NCI-H2081 (cell line): ENCODE results near the gene PDE4D.
"Not testable (repeated sequence)": the region's sequence is repeated elsewhere in the genome, so short reads cannot be mapped to it uniquely, and the experiment has no call there.

ENCODE experiments used
- DNase-seq, 2 experiments: peaks; one replicate each; lab custom pipeline; 2025; lab: John Stamatoyannopoulos, UW

The PDE4D gene

DNA sequence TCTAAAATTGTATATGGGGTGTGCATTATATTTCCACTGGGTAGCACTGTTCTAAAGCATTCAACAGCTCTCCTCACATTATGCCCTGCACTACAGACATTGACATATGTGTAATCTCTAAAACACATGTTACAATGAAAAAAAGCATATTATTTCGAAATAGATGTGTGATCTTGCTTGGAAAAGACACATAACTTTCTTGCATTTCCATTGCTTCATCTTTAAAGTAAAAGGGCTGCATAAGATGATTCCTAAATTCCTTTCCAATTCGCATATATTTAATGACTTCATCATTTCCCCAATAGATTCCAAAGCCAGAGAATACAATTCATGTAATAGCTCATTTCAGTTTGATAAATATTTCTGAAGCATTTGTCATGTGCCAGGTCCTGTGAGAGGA, 566.9 kb downstream of the PDE4D start:
- DNase-seq = no peak

DNA sequence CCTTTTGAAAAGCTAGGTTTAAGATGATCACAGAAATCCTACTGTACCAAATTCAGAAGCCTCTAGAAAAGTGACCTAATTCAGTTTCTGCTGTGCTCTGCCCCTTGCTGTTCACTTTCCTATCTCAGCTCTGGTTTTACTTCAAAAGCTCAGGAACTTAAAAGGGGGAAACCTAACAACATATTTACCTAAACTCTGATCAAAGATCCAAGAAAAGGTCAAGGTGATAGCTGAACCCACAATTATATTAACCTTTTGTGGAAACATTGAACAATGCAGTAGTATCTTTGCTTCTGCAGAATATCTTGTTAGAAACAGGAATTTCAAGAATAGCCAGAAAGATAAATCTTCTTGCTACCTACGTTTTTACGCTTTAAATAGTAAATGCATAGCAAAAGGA, 568.5 kb downstream of the PDE4D start:
- no peak for DNase-seq

DNA sequence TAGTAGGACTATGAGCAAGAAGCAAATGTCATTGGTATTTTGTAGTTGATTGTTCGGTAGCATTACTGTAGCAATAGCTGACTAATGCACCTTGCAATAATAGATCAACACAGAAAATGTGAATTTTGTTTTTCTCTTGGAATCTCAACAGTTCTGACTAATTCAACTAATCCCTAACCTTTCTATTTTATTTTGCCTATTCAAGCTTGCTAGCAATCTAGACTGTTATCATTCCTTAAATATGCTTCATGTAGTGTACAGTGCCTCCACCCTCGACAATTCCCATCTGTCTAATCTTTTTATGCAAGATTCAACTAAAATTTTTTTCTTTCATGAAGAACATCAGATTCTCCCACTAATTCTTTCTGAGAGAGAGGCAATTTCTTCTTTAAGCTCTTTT, 570.6 kb downstream of the PDE4D start:
- DNase-seq = no peak

DNA sequence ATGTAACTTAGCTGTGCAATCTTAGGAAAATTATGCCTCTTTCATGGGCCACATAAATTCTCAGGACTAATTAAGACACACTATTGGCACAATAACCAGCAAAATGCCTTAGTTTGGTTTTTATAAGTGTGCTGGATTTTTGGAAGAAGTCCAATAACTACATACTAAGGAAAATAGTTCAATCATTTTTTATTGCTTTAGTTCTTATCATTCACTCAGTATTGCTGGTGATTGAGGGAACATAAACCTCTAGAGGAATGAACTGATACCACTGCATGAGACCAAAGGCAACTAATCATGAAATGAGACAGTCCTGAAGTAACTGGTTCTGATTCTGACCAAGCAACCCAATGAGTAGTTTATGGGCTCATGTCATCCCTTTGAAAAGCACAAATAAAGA, 571.5 kb downstream of the PDE4D start:
- no peak for DNase-seq

DNA sequence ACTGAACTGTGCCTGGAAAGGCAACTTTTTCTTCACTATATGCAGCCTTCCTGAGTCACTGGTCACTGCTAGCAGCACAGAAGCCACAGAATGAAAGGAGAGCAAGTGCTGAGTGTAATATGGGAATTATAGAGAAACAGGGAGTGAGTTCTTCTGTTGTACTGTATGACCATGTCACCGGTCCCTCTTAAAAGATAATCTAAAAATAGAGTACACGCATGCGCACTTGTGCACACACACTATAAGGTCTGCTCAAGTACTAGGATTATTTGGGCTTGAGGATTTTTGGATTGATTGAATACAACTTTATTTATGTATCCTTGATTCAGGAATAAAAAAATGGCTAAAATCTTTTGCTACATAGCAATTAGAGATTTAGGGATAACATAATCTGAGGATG, 571.9 kb downstream of the PDE4D start:
- no peak for DNase-seq

DNA sequence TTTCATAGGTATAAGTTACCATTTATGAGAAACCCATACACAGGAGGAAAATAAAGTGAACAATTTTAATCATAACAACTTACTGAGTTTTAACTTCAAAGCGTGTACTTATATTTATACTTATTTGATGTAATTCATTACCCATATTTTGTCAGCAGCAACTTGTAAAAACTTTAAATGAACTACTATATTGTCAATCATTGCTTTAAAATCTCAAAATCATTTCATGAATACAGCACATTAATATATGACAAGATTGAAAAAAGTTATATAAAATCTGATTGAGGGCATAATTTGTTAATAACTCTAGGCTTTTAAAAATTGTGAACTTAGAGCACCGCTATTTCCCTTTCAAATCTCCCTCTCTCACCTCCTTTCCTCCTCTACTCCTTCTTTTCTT, 573.1 kb downstream of the PDE4D start:
- DNase-seq = no peak

DNA sequence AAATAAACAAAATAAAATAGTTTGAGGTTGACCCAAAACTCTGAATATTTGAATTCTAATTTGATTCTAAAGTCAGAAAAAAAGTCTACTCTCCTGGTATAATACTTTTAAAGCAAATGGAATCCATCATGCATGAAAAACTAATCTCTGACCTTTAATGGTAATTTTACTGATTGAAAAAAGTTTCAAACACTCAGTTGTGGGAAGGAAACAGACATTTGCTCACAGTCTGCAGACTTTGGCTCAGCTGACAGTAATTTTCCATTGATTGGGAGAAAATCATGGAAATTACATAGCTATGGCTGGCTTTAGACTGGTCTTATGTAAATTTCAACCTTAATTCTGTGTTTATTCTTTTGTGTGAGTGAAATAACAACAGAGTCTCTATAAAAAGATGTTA, 574.3 kb downstream of the PDE4D start:
- DNase-seq = no peak

DNA sequence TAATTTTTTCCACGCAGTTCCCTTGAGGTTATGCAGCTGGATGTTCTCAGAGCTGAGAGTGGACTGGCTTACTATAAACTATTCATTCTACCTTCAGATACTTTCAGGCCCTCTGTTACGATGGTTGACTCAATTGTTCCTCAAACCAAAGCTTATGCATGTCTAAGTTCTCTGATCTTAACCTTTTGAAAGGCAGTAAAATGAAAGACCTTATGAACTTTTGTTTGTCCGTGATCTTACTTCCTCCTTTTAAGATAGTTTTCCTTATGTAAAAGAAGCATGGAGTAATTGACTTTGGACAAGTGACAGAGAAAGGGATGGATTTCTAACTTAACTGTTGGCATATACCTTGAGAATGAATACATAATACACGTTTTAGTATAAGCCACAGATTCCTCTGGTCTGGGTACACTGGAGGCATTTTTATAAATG, 575.7 kb downstream of the PDE4D start:
- DNase-seq = no peak

DNA sequence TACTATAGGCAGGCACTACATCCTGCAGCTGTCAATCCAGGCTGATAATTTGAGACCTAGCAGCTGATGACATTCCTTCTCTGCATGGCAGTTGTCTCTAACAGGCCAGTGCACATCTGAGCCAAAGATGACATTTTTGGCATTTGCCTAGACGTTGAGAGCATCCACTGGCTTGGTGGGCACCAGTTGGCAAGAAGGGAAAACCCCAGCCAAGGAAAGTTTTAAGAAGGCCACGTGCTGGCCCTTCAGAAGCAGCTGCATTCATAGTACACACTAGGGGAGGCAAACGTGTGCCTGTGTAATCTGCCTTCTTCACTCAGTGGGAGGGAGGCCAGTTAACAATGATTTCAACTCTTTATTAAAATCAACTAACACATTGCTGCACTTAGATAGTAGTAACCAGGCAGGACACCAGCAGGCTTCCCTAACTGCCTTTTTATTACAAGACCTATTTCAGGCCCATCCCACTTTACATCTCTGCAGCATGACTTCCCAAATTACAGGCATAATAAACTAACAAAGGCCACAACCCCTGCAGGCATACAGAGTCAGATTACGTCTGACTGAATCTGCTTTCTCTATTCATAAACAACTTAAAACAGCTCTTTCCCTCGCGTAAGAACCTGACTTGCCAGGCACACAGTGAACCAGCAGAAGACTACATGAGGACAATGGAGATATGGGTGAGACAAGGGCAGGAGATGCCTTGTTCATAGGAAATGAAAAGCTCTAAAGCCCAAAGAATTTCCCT, 576.3 kb downstream of the PDE4D start:
- DNase-seq = peak; percentile 48 to 83

DNA sequence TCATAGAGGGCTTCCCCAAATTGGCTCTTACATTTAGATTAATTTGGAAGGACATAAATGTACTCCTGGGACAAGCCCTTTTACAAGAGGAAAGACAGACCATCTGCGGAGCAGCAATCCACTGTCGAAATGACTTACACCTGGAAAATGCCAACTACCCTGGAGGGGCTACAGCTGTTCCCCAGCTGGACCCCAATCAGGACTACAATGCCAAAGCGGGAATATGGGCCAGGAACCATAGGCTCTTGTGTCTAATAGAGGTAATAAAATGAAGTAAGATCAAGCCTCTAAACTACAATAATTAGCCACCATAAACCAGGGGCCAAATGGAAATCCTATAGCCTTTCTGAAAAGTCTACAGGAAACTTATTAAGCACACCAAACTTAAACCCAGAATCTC, 581.3 kb downstream of the PDE4D start:
- DNase-seq = peak in 1 of 2 experiments; percentile 3

DNA sequence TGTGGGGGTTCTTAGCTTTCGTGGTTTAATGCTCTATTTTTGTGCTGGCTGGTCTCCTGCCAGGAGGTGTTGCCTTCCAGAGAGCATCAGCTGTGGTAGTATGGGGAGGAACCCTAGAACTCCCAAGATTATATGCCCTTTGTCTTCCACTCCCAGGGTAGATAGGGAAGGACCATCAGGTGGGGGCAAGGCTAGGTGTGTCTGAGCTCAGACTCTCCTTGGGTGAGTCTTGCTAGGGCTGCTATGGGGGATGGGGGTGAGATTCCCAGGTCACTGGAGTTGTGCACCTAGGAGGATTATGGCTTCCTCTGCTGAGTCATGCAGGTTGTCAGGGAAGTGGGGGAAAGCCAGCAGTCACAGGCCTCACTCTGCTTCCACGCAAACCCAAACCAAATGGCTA, 584.8 kb downstream of the PDE4D start:
- not testable (repeated sequence) for DNase-seq

DNA sequence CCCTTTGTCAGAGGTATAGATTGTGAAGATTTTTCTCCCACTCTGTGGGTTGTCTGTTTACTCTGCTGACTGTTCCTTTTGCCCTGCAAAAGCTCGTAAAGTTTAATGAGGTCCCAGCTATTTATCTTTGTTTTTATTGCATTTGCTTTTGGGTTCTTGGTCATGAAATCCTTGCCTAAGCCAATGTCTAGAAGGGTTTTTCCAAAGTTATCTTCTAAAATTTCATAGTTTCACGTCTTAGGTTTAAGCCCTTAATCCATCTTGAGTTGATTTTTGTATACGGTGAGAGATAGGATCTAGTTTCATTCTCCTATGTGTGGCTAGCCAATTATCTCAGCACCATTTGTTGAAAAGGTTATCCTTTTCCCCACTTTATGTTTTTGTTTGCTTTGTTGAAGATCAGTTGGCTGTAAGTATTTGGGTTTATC, 590.2 kb downstream of the PDE4D start:
- peak in 1 of 2 experiments; percentile 1 for DNase-seq

DNA sequence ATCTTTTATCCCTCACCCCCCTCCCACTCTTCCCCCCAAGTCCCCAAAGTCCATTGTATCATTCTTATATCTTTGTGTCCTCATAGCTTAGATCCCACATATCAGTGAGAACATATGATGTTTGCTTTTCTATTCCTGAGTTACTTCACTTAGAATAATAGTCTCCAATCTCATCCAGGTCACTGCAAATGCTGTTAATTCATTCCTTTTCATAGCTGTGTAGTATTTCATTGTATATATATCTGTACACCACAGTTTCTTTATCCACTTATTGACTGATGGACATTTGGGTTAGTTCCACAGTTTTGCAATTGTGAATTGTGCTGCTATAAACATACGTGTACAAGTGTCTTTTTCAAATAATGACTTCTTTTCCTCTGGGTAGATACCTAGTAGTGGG, 591.0 kb downstream of the PDE4D start:
- not testable (repeated sequence) for DNase-seq

DNA sequence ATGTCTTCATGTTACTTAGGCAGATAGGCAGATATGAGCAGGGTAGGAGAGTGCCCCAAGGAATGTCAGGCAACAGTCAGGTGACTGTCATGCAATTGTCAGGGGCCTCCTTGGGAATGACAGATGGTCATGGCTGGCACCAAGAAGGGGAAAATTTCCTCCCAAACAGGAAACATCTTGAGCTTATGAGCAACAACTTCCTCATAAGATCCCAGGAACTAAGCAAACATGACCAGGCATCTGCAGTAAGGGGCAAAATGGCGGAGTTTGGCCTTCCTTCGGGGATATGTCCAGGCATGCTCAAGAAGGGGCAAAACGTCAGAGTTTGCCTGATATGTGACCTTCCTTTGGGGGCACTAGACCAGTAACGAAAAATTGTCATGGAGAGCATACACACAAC, 591.8 kb downstream of the PDE4D start:
- DNase-seq = no peak

DNA sequence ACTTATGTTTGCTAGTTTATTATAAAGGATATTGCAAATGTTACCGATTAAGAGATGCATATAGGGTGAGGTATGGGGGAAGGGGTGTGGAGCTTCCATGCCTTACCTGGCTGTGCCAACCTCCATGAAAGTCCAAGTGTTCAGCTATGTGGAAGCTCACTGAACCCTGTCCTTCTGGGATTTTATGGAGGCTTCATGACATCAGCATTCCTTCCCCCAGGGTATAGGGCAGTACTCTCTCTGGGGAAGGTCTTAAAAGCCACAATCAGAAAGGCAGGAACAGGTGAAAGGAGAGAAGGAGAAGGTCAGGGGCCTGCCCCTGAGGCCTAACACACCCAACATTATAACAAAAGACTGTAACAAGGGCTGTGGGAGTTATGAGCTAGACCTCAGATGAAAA, 592.6 kb downstream of the PDE4D start:
- no peak for DNase-seq

DNA sequence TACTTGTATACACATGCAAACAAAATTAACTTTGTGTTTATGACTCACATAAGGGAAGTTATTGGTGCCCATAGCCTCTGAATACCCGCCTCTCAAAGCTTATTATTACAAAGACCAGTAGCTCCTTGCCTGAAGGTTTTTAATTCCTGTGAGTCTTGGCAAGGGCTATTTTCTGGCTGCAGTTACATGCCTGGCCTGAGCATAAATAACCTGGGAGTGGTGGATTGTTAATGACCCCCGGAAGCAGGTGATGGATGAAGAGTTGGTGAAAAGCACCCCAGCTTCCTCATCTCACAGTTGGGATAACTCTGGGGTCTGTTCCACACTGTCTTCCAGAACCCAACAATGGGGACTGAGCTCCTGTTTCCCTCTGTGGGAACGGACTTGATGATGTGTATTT, 594.5 kb downstream of the PDE4D start:
- DNase-seq = no peak

DNA sequence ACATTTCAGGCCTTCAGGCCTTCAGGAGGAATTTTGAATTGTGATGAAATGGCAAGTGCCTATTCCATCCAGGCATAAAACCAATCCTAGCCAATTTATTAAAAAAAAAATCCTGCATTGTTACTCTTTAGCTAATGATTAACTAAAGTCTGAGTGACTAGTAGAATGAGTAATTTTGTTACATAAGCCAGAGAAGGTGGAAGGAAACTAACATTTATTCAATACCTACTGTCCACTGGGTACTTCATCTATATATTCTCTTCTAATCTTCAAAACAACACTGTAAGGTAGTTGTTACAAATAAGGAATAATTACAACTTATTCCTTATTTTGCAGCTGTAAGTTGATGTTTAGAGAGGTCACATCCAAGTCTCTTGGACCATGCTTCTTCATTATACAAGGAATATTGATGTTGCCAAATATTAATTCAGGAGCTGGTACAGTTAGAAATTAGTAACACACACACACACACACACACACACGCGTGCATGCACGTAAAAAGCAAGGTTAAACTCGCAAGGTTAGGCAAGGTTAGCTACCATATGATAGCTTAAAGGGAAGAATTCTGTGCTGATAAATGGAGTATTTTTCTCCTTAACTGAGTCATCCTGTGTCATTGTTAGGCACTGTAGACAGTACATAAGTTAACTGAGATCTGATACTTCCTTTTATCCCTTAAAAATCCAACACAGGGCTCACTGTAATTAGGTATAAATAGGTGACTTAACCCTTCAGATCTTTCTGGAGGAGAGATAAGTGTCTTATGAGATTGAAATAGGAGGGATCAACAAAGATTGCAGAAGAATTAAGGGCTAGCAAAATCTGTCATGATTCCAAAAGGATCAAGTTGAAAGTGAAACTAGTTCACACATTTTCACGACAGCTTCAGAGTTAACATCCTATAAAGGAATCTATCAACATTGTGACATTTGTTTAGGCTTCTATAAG, 596.9 kb downstream of the PDE4D start:
- DNase-seq = no peak

DNA sequence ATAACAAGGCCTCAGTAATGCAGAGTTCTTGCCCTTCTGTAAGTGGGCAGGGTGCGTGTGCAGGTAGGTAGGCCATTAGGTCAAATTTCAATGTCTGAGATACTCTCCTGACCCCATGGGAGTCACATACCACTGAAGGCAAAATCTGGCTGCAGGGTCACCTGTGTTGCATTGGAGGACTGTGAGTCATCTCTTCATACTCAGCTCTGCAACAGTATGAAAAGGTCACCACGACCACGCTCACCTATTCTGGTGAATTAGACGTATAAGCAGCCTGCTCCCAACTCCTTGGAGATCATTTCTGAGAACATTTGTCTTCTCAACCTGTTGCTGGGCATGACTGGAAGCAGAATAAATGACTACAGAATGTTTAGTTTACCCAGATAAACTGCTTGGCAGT, 599.8 kb downstream of the PDE4D start:
- no peak for DNase-seq

DNA sequence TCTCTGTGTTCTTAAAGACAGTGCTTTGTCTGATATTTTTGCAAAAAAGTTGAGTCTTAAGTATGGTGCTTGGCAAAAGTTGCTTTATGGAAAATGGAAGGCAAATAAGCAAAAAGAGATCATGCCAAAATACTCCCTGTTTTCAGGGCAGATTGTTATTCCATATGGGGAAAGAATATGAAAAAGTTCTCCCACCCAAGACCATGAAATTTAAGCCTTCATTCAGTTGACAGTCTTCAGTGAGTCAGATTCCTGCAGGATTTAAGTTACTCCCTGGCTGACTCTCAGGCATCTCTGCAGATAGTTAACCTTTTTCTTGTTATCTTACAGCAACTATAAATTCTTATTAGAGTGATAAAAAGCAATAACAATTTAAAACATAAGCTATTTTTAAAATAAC, 601.6 kb downstream of the PDE4D start:
- DNase-seq = no peak

DNA sequence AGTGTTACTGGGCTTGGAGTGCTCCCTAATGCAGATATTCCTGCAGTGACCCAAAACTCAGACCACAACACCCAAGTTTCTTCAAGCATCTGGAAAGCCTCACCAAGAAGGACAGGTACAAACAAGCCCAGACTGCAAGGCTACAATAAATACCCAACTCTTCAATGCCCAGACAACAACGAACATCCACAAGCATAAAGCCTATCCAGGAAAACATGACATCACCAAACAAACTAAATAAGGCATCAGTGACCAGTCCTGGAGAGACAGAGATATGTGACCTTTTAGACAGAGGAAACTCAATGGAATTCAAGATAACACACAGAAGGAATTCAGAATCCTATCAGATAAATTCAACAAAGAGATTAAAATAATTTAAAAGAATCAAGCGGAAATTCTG, 605.6 kb downstream of the PDE4D start:
- DNase-seq = no peak

DNA sequence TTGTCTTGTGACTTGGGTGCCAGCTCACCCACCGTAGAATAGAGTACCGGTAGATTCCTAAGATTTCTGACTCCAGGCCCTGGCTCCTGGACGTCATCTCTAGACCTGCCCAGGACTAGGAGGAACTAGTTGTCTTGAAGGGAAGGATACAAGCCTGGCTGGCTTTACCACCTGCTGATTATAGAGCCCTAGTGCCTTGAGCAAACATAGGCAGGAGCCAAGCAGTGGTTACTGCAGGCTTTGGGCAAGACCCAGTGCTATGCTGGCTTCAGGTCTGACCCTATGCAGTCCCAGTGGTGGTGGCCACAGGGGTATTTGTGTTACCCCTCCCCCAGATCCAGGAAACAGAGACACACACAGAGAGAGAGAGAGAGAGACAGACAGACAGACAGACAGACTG, 606.2 kb downstream of the PDE4D start:
- no peak for DNase-seq

DNA sequence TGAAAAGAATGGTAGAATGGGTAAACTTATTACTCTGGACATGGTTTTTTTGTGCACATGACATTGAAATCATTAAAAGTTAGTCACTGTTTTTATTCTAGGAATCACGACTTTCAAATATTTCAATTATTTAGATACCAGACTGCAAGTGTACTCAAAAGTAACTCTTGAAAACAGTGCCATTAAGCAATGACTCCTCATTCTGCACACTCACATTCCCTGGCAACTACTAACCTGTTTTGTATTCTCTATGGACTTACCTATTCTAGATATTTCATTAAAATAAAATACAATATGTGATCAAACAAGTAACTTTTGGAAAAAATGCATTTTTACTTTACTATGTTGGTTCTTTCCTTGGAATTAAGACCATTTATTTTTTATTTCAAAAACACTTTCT, 607.0 kb downstream of the PDE4D start:
- no peak for DNase-seq

DNA sequence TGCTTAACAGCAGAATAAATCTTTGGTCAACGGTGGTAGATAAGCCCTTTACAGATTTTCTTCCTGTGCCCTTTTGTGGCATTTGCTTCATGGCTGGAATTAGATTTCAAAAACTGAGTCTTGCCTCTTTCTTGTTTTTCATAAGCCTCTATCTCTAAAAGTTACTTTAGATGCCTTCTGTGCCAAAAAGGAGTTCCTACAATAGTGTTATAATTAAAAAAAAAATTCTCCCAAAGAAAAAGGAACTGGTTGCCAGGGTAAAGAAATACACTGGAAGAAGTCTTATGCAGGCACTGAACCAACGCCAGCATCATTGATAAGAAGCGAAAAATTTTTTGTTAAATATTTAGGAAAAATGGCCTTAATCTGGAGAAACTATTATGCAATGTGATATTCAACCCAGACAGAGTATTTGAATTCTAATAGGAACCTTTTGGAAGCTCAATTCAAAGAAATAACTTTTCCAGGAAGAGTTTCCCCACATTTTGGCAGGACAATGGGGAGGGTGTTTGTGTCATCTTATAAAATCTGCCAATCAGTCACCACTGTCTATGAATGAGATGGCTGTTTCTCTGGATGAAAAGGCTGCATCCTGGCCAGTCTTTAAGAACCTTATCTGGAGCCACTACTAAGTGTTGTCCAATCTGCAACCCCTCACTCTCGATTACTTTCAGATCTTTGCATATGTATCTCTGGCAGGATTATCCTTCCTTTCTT, 608.1 kb downstream of the PDE4D start:
- DNase-seq = no peak
